ENCODE results near the gene MACROH2A1.
A peak's percentile ranks its signal among the peaks of the same experiment; 100 is the strongest.

The MACROH2A1 gene

GRCh38 chr5:135432113-135432512 lies 33.1 kb upstream of the MACROH2A1 start:
- DNase-seq (ENCODE audit: low spot score): no peak
- no peak for TF ChIP-seq CTCF (conservative IDR thresholded peaks at IDR 0.05; ENCODE audit: low read depth)
- CTCF ChIA-PET: interaction anchor here (0.6 kb wide), 1 partner anchor 21 kb away, joined by 3 read pairs; no protein-coding TSS in a partner anchor
- POLR2A ChIA-PET (ENCODE audit: low non-redundant PET): no interaction called here
- no peak overlapping the region for H3K27ac ChIP-seq

GRCh38 chr5:135430135-135430437 lies 31.1 kb upstream of the MACROH2A1 start:
- DNase-seq (ENCODE audit: low spot score): no peak
- CTCF ChIA-PET: no interaction called here
- TF ChIP-seq CTCF (conservative IDR thresholded peaks at IDR 0.05; ENCODE audit: low read depth): no peak
- POLR2A ChIA-PET (ENCODE audit: low non-redundant PET): no interaction called here
- no peak overlapping the region for H3K27ac ChIP-seq

DNA sequence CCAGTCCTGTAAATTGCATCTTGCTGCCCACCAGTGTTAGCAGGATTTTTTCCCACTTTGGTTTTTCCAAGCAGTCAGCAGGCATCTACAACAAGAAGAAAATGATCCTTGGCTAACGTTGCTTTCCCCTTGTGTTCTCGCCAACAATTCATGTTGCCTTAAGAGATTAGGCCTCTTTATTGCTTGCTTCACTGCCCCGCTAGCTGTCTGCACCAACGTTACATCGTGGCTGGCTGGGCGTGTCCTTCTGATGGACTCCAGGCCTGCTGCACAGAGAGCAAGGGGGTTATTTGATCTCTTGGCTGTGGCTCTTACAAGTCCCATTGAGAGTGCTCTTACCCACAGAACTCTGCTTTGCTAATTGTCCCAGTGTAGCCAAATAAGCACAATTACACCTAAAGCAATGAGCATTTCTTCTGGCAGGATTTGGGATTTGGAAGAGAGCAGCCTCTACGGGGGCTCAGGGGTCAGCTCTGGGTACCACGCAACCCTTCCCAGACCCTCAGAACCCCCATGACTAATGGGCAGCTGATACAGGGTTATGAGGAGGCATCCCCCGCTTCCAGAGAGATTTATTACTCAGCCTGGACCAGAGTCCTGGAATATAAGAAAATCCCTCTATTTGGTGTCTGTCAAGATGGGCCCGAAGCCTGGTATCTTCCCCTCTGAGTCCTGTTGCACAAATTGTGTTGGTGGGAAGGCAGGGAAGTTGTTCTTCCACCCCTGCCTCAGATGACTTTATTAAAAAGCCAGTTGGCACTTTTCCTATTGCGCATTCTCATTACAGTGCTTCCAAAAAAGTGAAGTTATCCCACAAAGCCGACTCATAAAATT lies 30.5 kb upstream of the MACROH2A1 start:
- POLR2A ChIA-PET (ENCODE audit: low non-redundant PET): no interaction called here
- no peak for DNase-seq (ENCODE audit: low spot score)
- TF ChIP-seq CTCF (conservative IDR thresholded peaks at IDR 0.05; ENCODE audit: low read depth): no peak
- CTCF ChIA-PET: no interaction called here
- H3K27ac ChIP-seq: no peak overlapping the region

GRCh38 chr5:135428586-135428985 lies 29.6 kb upstream of the MACROH2A1 start:
- DNase-seq (ENCODE audit: low spot score): no peak
- no peak for TF ChIP-seq CTCF (conservative IDR thresholded peaks at IDR 0.05; ENCODE audit: low read depth)
- ChIA-PET CTCF (interaction anchor here (0.8 kb wide), 1 partner anchor 74 kb away, joined by 3 read pairs; no protein-coding TSS in a partner anchor), POLR2A (ENCODE audit: low non-redundant PET) (no interaction called here)
- no peak overlapping the region for H3K27ac ChIP-seq

DNA sequence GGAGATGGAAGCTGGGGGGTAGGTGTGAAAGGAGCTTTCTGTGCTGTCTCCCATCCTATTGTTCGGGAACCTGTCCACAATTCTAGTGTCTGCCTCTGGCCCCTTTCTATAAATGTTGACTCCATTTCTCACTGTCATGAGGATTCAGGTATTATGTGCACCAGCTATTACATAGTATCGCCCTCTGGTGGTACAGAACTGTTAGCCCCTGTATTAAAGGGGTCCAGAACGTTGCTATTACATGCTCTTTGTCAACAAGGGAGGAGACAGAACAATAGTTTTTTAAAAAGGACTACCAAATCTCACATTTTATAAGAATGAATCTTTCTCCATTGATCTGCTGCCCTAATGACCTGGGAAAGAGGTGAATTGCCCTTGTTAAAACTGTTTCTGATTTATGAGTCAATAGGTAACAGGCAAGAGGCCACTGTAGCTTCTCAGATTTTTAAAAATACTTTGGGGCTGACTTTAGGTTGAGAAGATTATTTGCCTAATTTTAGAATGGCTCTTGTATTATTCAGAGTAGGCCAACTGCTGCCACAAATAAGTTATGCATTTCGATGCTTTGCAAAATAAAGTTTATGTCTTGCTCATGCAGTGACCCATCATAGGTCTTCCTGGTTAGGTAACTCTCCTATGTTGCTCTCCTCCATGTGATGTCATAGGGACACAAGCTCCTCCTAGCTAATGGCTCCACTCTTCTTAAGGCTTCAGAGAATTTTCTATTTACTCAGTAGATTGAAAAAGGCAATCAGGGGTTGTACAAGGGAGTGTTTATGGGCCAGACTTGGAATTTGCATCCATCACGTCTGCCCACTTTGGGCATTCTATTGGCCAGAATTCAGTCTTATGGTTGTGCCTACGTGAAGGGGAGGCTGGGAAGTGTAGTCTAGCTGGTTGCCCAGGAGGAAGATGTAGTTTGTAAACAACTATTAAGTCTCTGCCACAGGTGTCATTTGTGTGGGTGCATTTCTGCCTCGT lies 27.4 kb upstream of the MACROH2A1 start:
- peak; percentile 79 for DNase-seq (ENCODE audit: low spot score)
- peak; percentile 82 for TF ChIP-seq CTCF (conservative IDR thresholded peaks at IDR 0.05; ENCODE audit: low read depth)
- ChIA-PET CTCF (interaction anchor here (0.6 to 1.7 kb wide), 13 partner anchors 16 to 716 kb away, joined by 3 to 8 read pairs (median 4); no protein-coding TSS in a partner anchor), POLR2A (ENCODE audit: low non-redundant PET) (no interaction called here)
- no peak overlapping the region for H3K27ac ChIP-seq

DNA sequence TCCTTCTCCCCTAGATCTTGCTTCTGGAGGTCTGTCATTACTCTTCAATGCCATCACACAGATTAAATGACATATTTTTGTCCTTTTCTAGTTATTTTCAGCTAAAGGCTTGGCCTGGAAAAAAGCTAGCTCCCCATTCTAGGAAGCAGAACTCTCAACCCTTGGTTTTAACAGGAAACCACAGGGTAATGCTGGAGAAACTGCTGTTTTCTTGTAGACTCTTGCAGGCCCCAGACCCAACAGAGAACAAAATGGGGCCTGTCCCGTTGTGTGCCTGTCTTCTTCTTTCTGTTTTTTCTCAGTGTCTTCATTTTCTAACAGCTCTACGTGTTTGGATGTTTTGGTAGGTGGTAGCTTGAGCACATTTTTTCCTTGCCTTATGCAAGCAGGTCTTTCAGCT lies 26.6 kb upstream of the MACROH2A1 start:
- ChIA-PET POLR2A (ENCODE audit: low non-redundant PET) (no interaction called here), CTCF (interaction anchor here (0.6 to 1.7 kb wide), 13 partner anchors 28 to 990 kb away, joined by 3 to 8 read pairs (median 4); no protein-coding TSS in a partner anchor)
- no peak overlapping the region for H3K27ac ChIP-seq

More for the DNA sequence above, 26.6 kb upstream of the MACROH2A1 start:
- no peak for TF ChIP-seq CTCF (conservative IDR thresholded peaks at IDR 0.05; ENCODE audit: low read depth)
- DNase-seq (ENCODE audit: low spot score): no peak

Measured in RWPE1 (cell line).